Erythroblast (primary cell): ENCODE data around the gene ANGPT4.
A peak's percentile ranks its signal among the peaks of the same experiment; 100 is the strongest.
"Not testable (repeated sequence)": the region's sequence is repeated elsewhere in the genome, so short reads cannot be mapped to it uniquely, and the experiment has no call there.

Experiments used
- DNase-seq, 2 experiments: peaks; one replicate each; lab custom pipeline; 2025; lab: John Stamatoyannopoulos, UW
- GATA1 ChIP-seq: IDR thresholded peaks from 2 replicates; pipeline ENCODE4 v1.6.1; 2011; ENCODE audit warnings: low read depth, mild to moderate bottlenecking, control low read depth, low read length, moderate library complexity
- POLR2A ChIP-seq: IDR thresholded peaks from 2 replicates; pipeline ENCODE4 v1.6.1; 2011; ENCODE audit warnings: mild to moderate bottlenecking, low read length

ANGPT4 gene

GRCh38 chr20:833450-834150 is 82.5 kb downstream of the ANGPT4 start, which contains the start of gene FAM110A:
TSS of gene FAM110A (plus strand) at chr20:833715. CDS start at chr20:844805, 11,090 bp downstream.
- DNase-seq, result peak; percentile 97 to 98
- no peak for TF ChIP-seq GATA1
- TF ChIP-seq POLR2A, result peak; percentile 78

GRCh38 chr20:833121-833449 is 83.0 kb downstream of the ANGPT4 start:
- TF ChIP-seq POLR2A (no peak), GATA1 (no peak)
- DNase-seq, result no peak

- TF ChIP-seq POLR2A (no peak), GATA1 (no peak)
- DNase-seq, result no peak
These were observed 84.2 kb downstream of the ANGPT4 start for GRCh38 chr20:831956-832355.

- TF ChIP-seq POLR2A (no peak), GATA1 (no peak)
These were observed 84.9 kb downstream of the ANGPT4 start for GRCh38 chr20:831251-831650.

GRCh38 chr20:830011-830521 is 86.1 kb downstream of the ANGPT4 start:
- peak in 1 of 2 experiments; percentile 52 for DNase-seq
- TF ChIP-seq GATA1, result no peak
- TF ChIP-seq POLR2A, result no peak

More at GRCh38 chr20:831251-831650, 84.9 kb downstream of the ANGPT4 start:
- DNase-seq, result no peak

- DNase-seq, result peak; percentile 45 to 52
These were observed 86.6 kb downstream of the ANGPT4 start for GRCh38 chr20:829551-829950.

GRCh38 chr20:828987-829386 is 87.1 kb downstream of the ANGPT4 start:
- peak; percentile 90 to 99 for DNase-seq
- TF ChIP-seq POLR2A (peak; percentile 42), GATA1 (peak; percentile 78)

More at GRCh38 chr20:829551-829950, 86.6 kb downstream of the ANGPT4 start:
- TF ChIP-seq GATA1 (no peak), POLR2A (no peak)

GRCh38 chr20:827981-828380 is 88.2 kb downstream of the ANGPT4 start:
- not testable (repeated sequence) for DNase-seq

- DNase-seq, result no peak
These were observed 89.3 kb downstream of the ANGPT4 start for GRCh38 chr20:826695-827323.

GRCh38 chr20:825710-826421 is 90.3 kb downstream of the ANGPT4 start:
- no peak for TF ChIP-seq GATA1
- no peak for TF ChIP-seq POLR2A
- peak; percentile 28 to 54 for DNase-seq

More at GRCh38 chr20:826695-827323, 89.3 kb downstream of the ANGPT4 start:
- TF ChIP-seq GATA1, result no peak
- no peak for TF ChIP-seq POLR2A

GRCh38 chr20:824916-825315 is 91.2 kb downstream of the ANGPT4 start:
- TF ChIP-seq GATA1 (no peak), POLR2A (no peak)
- no peak for DNase-seq

GRCh38 chr20:824490-824889 is 91.6 kb downstream of the ANGPT4 start:
- no peak for DNase-seq
- no peak for TF ChIP-seq POLR2A

- TF ChIP-seq POLR2A (no peak), GATA1 (no peak)
These were observed 92.6 kb downstream of the ANGPT4 start for GRCh38 chr20:823574-823902.

More at GRCh38 chr20:823574-823902, 92.6 kb downstream of the ANGPT4 start:
- no peak for DNase-seq
